Vagina (tissue), 2 donors: ENCODE data around the gene MAD1L1. TPM values are rescaled to one million over a fixed set of nuclear protein-coding genes. Genes with fewer than 3 reads are reported as not detected.

Experiments
- DNase-seq, 2 donors: peaks; one replicate each; pipeline ENCODE4 v3.0.0-alpha.2; 2017; ENCODE audit errors: extremely low spot score in 2 of 2
- H3K27ac ChIP-seq: fragments of 200-600 bp; sonication (generic); one replicate; pipeline ENCODE4 v1.5.1; 2019
- H3K27me3 ChIP-seq: fragments of 200-600 bp; sonication (generic); one replicate; pipeline ENCODE4 v1.5.1; 2019
- H3K36me3 ChIP-seq, 2 donors: fragments of 200-600 bp; sonication (generic); one replicate each; pipeline ENCODE4 v1.5.1; 2017 to 2019
- H3K4me1 ChIP-seq: fragments of 200-600 bp; sonication (generic); one replicate; pipeline ENCODE4 v1.5.1; 2019
- H3K4me3 ChIP-seq, 2 donors: fragments of 200-600 bp; sonication (generic); 1 replicate in 1 of 2; 2 replicates in 1 of 2; pipeline ENCODE4 v1.5.1; 2016 to 2019
- H3K9me3 ChIP-seq: fragments of 200-600 bp; sonication (generic); one replicate; pipeline ENCODE4 v1.5.1; 2019
- POLR2A ChIP-seq, 2 donors: fragments of 450-650 bp; IDR thresholded peaks; one replicate each; pipeline ENCODE4 v1.6.1; 2017; ENCODE audit warnings: antibody characterized with exemption in 2 of 2, mild to moderate bottlenecking in 2 of 2, moderate library complexity in 2 of 2
- POLR2AphosphoS5 ChIP-seq, 2 donors: sonication (generic); formaldehyde crosslinking; IDR thresholded peaks; one replicate each; pipeline ENCODE4 v1.9.0; 2017; ENCODE audit warnings: antibody characterized with exemption in 2 of 2, mild to moderate bottlenecking in 2 of 2, low read depth in 1 of 2; ENCODE audit not compliant: insufficient read depth in 1 of 2
- intact Hi-C: fragments of 100-400 bp; cut with DNase I; formaldehyde crosslinking; loops from one replicate; pipeline ENCODE4 v1.15.1; 2023
- total RNA-seq: library from RNA; depleted of rRNA; stranded (reverse); fragments of >200 nt; gene quantifications from one replicate; pipeline ENCODE4 v1.2.3, GENCODE V29; 2016
- TF ChIP-seq, protein P1 (sequence below), 3 experiments: fragments of 450-650 bp in 2 of 3; fragments of 200-600 bp in 1 of 3; sonication (generic) in 1 of 3; IDR thresholded peaks; one replicate each; pipeline ENCODE4 v1.5.1; 2017 to 2019; ENCODE audit warnings: antibody characterized with exemption in 3 of 3, mild to moderate bottlenecking in 2 of 3, moderate library complexity in 2 of 3

MAD1L1 gene
- total RNA-seq, 1 donor from 2014 or later: 62.4 TPM

DNA sequence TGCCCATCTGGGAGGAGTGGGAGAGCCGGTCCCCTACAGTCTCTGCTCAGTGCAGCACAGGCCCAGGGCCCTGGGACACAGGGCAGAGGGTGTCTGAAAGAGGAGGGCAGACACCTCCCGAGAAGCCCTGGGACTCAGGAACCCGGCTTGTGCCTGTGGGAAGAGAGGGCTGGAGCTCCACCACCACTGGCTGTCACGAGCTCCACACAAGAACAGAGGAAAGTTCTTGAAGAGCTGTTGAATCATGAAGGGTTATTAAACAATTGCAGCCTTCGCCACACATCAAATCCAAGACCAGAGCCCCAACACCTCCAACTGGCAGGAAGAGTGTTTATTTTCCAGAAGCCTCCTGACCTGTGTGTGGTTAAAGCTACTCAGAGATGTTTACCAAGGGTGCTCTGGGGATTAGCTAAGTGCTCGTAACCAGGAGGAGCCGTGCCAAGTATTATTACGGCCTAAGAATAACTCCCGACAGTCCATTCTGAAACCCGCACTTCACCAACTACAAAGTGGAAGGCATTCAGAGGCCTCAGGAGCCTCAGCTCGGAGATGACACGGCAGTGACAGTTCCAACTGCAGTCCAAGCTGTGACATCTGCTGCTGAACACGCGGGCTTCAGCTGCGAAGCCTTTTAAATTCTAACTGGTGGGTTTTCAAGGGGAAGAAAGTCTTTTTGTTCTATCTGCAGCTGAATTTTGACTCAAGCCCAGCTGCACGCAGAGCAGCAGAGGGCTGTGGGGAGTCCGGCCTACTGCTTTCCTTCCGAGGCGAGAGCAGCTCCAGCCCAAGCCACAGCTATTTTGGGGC is 75.1 kb downstream of the MAD1L1 start:
- Histone ChIP-seq H3K36me3 (no peaks in the 10 kb centered on the region), H3K9me3 (no peaks in the 10 kb centered on the region), H3K27me3 (no peaks in the 10 kb centered on the region), H3K27ac (peak overlapping the region; percentile 86), H3K4me3 (no peak overlapping the region), H3K4me1 (peaks cover 23% of the 10 kb centered on the region)
- intact Hi-C loops: no loop called here
- DNase-seq: no peak
- TF ChIP-seq, protein P1, sequence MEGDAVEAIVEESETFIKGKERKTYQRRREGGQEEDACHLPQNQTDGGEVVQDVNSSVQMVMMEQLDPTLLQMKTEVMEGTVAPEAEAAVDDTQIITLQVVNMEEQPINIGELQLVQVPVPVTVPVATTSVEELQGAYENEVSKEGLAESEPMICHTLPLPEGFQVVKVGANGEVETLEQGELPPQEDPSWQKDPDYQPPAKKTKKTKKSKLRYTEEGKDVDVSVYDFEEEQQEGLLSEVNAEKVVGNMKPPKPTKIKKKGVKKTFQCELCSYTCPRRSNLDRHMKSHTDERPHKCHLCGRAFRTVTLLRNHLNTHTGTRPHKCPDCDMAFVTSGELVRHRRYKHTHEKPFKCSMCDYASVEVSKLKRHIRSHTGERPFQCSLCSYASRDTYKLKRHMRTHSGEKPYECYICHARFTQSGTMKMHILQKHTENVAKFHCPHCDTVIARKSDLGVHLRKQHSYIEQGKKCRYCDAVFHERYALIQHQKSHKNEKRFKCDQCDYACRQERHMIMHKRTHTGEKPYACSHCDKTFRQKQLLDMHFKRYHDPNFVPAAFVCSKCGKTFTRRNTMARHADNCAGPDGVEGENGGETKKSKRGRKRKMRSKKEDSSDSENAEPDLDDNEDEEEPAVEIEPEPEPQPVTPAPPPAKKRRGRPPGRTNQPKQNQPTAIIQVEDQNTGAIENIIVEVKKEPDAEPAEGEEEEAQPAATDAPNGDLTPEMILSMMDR (IDR thresholded peaks at IDR 0.05): no peak
- TF ChIP-seq POLR2AphosphoS5 (IDR thresholded peaks at IDR 0.05; ENCODE audit: insufficient read depth in 1 of 2, low read depth in 1 of 2) (peak; percentile 30 to 76), POLR2A (IDR thresholded peaks at IDR 0.05) (no peak)

DNA sequence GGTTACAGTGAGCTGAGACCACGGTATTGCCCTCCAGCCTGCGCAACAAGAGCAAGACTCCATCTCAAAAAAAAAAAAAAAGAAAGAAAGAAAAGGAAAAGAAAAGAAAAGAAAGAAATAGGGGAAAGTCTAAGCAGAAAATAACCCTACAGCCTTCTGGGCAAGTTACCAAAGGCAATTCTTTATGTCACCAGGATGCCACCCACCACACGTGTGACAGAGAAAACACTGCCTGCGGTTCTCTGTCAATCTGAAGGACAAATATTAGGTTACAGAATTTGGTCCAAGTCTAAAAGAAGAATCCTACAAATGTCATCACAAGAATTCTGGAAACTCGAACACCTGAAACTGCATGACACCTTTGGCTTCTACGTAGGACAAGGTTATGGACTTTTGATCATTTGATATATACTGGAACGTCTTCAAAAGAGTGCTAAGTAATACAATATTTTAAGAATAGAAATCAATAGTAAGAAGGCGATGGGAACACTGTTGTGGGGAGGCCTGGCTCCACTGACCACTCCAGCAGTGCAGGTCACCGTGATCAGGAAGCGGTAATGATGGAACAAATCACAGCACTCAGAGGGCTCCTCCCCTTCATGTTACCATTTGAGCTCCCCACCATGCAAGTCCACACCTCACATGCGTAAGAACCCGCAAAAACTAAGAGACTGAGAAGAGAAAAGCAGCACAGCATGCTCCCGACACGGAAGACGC is 75.8 kb downstream of the MAD1L1 start:
- intact Hi-C loops: no loop called here
- peaks cover 23% of the 10 kb centered on the region for H3K4me1 ChIP-seq
- H3K27ac ChIP-seq: peak overlapping the region; percentile 86

DNA sequence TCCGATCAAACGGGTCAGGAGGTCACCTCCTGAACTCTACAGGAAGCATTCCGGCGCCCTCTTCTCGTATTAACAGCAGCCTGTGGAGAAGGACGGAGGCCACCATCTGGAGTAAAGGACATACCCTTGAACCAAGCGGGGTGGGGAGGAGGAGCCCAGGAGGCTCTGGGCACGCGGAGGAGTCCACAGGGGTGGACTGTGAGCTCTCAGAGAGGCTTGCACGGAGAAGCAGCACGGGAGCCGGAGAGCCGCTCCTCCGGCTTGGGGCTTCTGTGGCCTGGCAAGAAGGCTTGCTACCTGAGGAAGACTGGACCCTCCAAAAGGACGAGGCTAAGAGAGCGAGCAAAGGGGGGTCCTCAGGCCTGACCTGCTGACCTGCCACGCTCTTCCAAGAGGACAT is 77.9 kb downstream of the MAD1L1 start:
- H3K27me3 ChIP-seq: no peaks in the 10 kb centered on the region
- intact Hi-C loops: no loop called here
- TF ChIP-seq POLR2AphosphoS5 (IDR thresholded peaks at IDR 0.05; ENCODE audit: insufficient read depth in 1 of 2, low read depth in 1 of 2): no peak
- TF ChIP-seq POLR2A (IDR thresholded peaks at IDR 0.05): no peak
- H3K27ac ChIP-seq: no peak overlapping the region
- H3K36me3 ChIP-seq: no peaks in the 10 kb centered on the region
- no peak overlapping the region for H3K4me3 ChIP-seq
- H3K9me3 ChIP-seq: no peaks in the 10 kb centered on the region
- H3K4me1 ChIP-seq: peaks cover 23% of the 10 kb centered on the region
- DNase-seq: no peak

More for the DNA sequence above, 75.8 kb downstream of the MAD1L1 start:
- H3K9me3 ChIP-seq: no peaks in the 10 kb centered on the region
- H3K4me3 ChIP-seq: no peak overlapping the region
- TF ChIP-seq, protein P1 (IDR thresholded peaks at IDR 0.05): no peak
- no peak for TF ChIP-seq POLR2AphosphoS5 (IDR thresholded peaks at IDR 0.05; ENCODE audit: insufficient read depth in 1 of 2, low read depth in 1 of 2)
- TF ChIP-seq POLR2A (IDR thresholded peaks at IDR 0.05): no peak
- no peaks in the 10 kb centered on the region for H3K27me3 ChIP-seq
- no peak for DNase-seq
- H3K36me3 ChIP-seq: no peaks in the 10 kb centered on the region

DNA sequence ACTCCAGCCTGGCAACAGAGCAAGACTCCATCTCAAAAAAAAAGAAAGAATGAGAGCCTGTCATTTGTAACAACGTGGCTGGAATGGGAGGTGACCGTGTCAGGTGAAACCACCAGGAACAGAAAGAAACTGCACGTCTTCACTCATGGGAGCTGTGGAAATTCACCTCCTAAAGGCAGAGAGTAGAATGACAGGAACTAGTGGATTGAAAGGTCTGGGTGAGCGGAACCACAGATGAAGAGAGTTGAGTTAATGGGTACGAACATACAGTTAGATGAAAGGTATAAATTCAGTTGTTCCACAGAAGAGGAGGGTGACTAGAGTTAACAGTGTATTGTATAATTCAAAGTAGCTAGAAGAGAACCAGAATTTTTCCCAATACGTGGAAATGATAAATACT is 78.6 kb downstream of the MAD1L1 start:
- peaks cover 23% of the 10 kb centered on the region for H3K4me1 ChIP-seq
- H3K27me3 ChIP-seq: no peaks in the 10 kb centered on the region
- TF ChIP-seq, protein P1 (IDR thresholded peaks at IDR 0.05): no peak
- TF ChIP-seq POLR2A (IDR thresholded peaks at IDR 0.05) (no peak), POLR2AphosphoS5 (IDR thresholded peaks at IDR 0.05; ENCODE audit: insufficient read depth in 1 of 2, low read depth in 1 of 2) (no peak)
- H3K27ac ChIP-seq: no peak overlapping the region
- DNase-seq: no peak
- no peak overlapping the region for H3K4me3 ChIP-seq
- H3K36me3 ChIP-seq: no peaks in the 10 kb centered on the region
- no peaks in the 10 kb centered on the region for H3K9me3 ChIP-seq
- intact Hi-C loops: no loop called here

DNA sequence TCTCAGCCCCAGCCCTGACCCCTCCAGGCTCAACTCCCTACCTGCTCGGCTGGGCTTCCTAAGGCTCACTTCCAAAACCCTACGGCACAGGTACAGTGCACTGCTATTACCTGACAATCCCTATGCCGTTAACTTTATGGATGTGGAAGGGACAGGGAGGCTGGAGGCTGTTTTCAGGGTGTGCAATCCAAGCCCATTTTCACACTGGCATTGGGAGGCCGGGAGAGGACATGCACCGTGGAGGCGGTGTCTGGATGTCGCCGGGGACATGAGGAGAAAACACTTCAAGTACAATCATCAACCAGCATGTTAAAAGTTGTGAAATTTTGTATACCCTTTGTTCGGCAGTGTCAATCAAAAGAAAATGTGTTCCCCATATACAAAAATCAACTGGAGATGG is 80.1 kb downstream of the MAD1L1 start:
- Histone ChIP-seq H3K9me3 (no peaks in the 10 kb centered on the region), H3K4me1 (peaks cover 12% of the 10 kb centered on the region), H3K27me3 (no peaks in the 10 kb centered on the region), H3K27ac (no peak overlapping the region), H3K36me3 (peaks cover 0 to 7% of the 10 kb centered on the region in 2 donors), H3K4me3 (no peak overlapping the region)
- TF ChIP-seq POLR2A (IDR thresholded peaks at IDR 0.05) (no peak), POLR2AphosphoS5 (IDR thresholded peaks at IDR 0.05; ENCODE audit: insufficient read depth in 1 of 2, low read depth in 1 of 2) (no peak)
- TF ChIP-seq, protein P1 (IDR thresholded peaks at IDR 0.05): no peak
- no peak for DNase-seq
- intact Hi-C loops: no loop called here
